Measurements from ENCODE around the gene RPP25.
A peak's percentile ranks its signal among the peaks of the same experiment; 100 is the strongest.

The RPP25 gene

DNA sequence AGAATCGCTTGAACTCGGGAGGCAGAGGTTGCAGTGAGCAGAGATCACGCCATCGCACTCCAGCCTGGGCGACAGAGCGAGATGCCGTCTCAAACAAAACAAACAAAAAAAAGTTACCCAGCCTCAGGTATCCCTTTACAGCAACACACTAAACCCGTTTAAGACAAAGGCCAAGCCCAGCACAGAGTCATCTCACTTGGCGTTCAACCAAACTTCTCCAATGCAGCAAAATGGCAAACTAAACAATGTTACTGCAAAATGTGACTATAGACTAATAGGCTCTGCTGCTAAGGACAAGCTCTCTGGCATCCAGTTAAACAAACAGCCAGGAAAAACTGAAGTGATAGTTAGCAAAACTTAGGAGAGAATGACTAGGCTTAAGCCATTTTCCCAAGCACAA, 43.5 kb downstream of the RPP25 start:
- no peak for DNase-seq

DNA sequence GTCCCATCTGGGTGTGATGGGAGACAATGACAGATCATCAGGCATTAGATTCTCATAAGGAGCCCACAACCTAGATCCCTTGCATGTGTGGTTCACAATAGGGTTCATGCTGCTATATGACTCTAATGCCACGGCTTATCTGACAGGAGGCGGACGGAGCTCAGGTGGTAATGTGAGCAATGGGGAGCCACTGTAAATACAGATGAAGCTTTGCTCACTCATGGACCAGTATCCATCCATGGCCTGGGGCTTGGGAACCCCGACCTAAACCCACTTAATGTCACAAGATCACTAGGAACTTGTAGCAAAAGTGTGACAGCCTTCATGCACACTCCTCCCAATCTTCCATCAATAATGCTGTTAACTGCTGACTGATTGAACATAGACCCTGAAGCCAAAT, 47.9 kb downstream of the RPP25 start:
- no peak for DNase-seq

DNA sequence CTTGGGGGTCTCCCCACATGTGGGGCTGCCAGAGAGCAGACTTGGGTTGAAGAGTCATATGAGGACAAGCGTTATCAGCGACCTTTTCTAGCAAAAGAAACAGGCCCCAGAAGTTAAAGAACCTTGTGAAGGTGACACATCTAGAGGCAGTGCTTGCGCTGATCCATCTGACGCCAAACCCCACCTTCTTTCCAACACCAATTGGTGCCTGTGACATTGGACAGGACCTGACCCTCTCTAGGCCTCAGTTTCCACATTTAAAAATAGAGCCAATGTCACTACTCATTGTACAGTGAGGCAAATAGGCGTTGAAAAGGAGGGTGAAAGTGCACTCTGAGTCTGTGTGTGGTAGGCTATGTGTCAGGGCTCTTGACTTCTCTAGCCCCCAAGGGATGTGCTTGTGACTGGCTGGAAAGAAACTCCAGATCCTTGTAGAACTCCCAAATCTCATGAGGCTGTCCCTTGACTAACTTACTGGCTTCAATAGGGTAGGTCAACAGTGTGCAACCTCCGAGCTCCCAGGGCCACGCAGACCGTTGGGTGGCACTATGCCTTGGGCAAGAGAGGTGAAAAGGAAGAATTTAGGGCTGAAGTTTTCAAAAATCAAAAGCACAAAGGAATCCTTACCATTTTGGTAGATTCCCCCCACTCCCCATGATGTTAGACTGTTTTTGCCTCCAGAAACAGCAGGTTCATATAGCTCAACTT, 49.3 kb downstream of the RPP25 start:
- DNase-seq: no peak

DNA sequence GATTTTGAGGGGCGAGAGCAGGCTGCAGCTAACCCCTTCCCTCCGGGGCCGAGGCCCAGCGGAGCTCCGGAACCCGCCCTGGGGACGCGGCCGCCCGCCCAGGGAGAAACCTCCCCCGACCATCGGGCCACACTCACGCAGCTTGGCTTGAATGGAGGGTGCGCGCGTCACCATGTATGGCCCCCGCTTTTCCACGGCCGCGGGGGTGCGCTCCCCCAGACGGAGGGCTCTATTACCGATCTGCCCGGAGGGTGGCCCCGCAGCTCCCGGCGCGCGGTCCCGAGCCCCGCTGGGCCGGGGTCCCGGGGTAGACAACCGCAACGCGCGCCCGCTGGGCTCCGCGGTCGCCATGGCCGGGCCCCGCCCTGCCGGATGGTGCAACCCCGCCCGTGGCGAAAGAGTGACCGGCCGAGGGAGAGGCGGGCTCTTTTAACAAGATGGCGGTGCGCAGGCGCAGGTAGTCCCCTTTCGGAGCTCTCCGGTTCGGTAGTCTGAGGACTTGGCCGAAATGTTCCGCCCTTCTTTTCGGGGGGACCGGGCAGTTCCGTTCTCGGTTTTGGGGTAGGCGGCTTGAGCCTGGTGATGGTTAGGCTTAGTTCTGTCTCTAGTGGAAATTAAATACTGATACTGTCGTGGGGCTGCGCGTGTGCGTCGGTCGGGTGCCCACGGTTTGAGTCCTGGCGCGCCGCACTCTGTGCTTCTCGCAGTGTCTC, 50.0 kb downstream of the RPP25 start, which contains the start of gene FAM219B:
TSS of gene FAM219B (minus strand) at position 402 of the 713 bp plus-strand sequence. CDS start at position 351, 51 bp downstream.
- DNase-seq: peak; percentile 91

DNA sequence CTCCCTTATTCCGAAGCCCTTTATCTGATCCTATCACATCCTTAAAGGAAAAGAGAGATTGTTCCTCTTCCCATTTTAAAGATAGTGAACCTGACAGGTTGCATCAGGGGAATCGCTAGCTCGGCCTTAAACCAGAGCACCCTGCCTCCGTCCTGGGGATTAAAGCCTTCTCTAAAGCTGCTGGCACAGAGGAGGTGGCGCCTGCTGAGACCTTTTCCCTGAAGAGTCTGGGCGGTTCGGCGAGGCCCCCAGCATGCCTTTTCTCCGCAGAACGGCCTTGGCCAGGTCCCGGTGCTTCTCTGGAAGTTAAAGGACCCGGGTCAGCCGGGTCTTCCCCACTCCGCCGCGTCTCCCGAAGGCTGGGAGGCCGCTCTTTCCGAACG, 50.5 kb downstream of the RPP25 start:
- no peak for DNase-seq

Measured in NK-92 treated with Interleukin-12 subunit alpha and Interleukin-12 subunit beta, amount 100 ng/mL, for 24 hours (cell line).